Stimulated activated CD4-positive, alpha-beta T cell treated with anti-CD3 and anti-CD28 coated beads, Interleukin-1b, Interleukin-23, amount 100 ng/mL, for 48 hours (primary cell): ENCODE data around the gene HNRNPUL1.
"Not testable (repeated sequence)": the region's sequence is repeated elsewhere in the genome, so short reads cannot be mapped to it uniquely, and the experiment has no call there.

ENCODE experiments used
- DNase-seq: peaks from one replicate; pipeline ENCODE4 v3.0.0-alpha.2; 2020

Gene HNRNPUL1

DNA sequence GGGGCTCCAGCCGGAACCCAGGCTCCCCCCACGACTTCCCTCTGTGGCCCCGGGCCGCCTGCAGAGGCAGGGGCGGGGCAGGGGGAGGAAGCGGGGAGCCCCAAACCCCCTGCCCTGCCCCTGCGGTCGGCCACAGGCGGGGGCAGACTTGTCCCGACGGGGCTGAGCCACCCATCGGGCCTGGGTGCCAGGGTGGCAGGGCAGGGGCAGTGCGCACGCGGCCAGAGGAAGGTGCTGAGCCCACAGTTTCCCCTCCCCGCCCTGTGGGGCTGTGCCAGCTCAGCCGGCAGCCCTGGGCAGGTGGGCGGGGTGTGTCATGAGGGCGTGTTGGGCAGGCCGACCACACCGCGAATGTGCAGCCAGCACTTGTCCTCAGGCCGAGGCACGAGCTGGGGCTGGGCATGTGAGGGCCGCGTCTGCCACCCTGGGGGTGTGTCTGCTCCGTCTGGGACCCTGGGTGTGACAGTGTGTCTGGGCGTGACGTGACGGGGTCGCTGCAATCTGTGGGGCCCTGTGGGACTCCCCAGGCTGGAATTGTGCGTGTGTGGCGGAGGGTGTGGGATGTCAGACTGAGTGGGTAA, 63.5 kb downstream of the HNRNPUL1 start:
- peak; percentile 88 for DNase-seq

DNA sequence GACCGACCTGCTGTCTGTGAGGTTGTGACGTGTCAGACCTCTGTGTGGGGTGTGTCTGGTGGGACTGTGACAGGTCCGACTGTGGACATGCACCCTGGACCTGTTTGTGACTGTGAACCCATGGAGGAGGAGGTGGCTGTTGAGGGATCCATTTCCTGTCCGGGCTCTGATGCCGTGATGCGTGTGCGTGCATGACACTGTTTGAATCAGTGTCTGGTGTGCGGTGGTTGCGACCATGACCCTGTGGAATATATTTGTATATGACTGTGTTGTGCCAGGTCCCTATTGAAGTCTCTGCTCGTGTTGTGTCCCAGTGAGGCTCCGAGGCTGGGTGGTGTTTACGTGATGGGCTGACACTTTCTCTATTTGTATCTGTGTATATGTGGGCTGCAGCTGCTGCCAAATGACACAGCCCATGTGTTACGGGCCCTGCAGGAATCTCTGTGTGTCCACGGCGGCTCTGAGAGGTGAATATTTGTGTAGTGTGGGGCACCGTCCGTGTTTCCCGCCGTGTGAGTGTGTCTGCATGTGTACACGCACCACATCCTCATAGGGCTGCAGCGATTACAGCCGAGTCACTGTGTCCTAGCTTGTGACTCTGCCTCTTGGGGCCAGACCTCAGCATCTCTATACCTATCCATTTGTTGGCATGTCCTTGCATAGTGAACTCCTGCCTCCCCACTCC, 64.1 kb downstream of the HNRNPUL1 start:
- peak; percentile 76 for DNase-seq

DNA sequence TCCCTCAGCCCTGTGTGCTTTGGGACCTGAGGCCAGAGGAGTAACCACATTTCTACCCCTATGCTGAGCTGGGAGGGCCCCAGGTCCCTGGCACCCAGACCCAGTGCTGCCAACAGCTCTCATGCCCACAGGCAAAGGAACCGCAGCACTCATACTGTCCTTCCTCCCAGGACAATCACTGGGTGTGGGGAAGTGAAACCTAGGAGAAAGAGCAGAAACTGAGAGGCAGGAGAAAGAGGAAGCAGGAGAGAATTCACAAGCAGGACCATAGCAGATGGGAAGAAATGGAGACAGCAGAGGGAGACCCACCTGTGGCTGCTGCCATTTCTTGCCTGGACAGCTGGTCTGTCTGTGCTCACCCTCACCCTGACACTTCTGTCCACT, 64.7 kb downstream of the HNRNPUL1 start:
- no peak for DNase-seq

DNA sequence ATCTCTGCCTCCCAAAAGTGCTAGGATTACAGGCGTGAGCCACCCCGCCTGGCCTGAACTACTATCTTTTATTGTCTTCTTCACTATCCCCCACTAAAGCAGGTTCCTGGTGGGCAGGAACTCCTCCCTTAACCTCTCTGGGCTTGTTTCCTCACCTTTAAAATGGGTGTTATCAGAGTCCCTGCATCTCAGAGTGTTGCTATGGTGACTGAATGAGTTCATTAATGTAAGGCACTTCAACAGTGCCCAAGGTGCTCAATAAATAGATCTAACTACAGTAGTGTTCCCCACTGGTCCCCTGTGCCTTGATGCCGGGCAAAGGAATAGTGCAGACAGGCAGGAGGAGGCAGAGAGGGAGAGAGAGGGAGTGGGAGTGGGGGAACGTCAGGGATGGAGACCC, 66.3 kb downstream of the HNRNPUL1 start:
- DNase-seq, result no peak

DNA sequence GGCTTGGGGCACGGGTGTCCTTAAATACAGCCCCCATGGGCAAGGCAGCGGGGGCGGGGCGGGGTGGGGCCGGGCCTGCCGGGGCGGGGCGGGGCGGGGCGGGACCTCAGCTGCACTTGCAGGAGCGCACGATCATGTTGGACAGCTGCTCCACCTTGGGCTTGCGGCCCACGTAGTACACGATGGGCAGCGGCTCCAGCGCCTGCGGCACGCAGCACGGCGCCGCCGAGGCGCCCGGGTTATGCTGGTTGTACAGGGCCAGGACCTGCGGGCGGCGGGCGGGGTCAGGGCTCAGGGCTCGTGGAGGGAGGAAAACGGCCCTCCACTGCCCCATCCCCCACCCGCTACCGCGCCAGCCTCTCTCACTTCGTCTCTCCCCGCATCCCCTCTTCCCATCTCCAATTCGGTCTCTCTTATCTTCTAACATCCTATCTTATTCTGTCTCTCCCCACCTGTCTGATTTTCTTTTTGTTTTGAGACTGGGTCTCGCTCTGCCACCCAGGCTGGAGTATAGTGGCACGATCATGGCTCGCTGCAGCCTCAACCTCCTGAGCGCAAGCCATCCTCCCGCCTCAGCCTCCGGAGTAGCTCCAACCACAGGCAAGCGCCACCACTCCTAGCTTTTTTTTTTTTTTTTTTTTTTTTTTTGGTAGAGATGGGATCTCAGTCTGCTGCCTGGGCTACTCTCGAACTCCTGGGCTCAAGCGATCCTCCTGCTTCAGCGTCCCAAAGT, 66.9 kb downstream of the HNRNPUL1 start:
- no peak for DNase-seq

DNA sequence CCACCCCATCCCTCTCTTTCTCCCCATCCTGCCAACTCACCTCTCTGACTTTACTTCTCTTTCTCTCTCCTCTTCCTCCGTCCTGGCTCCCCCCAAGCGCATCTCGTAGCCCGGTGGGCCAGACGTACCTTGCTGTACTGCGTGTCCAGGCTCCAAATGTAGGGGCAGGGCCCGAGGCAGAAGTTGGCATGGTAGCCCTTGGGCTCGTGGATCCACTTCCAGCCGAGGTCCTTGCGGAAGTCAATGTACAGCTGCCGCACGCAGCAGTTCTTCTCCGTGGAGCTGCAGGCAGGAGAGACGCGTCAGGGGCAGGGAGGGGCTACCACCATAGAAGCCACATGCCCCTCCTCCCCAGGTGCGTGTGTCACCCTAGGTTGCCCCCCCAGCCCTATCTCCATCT, 67.8 kb downstream of the HNRNPUL1 start:
- no peak for DNase-seq

DNA sequence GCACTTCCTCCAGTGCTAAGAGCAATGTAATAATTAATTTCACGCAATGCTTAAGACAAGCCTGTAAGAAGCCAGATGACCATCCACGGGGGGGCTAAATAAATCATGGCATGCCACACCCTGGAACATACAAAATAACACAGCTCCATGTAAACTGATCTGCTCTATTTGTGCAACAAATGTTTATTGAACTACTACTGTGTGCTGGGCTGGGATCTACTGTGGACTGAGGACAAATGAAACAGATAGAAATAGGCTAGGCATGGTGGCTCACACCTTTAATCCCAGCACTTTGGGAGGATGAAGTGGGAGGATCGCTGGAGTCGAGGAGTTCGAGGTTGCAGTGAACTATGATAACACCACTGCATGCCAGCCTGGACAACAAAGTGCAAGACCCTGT, 68.3 kb downstream of the HNRNPUL1 start:
- no peak for DNase-seq

DNA sequence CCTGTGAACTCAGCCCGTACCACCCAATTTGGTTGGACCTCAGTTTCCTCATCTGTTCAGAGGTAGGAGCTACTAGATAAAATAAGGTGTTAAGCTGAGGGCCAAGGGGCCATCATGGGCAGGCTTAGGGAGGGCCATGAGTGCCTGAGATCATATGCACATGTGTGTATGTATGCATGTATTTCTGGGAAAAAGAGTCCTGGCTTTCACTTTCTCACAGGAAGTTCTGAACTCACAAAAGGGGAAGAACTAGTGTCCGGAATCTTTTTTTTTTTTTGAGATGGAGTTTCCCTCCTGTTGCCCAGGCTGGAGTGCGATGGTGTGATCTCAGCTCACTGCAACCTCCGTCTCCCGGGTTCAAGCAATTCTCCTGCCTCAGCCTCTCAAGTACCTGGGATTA, 70.6 kb downstream of the HNRNPUL1 start:
- no peak for DNase-seq

DNA sequence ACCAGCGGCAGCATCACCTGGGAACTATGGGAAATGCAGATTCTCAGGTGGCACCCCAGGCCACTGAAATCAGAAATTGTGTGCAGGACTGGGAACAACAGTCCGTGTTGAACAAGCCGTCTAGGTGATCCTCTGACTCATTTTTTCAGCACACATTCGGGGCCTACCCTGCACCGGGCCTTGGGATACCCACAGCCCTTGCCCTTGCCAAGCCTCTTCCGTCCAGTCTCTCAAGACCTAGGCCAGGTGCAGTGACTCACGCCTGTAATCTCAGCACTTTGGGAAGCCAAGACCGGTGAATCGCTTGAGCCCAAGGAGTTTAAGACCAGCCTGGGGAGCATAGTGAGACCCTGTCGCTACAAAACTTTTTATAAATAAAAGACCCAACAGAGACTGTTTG, 71.3 kb downstream of the HNRNPUL1 start:
- DNase-seq, result no peak

DNA sequence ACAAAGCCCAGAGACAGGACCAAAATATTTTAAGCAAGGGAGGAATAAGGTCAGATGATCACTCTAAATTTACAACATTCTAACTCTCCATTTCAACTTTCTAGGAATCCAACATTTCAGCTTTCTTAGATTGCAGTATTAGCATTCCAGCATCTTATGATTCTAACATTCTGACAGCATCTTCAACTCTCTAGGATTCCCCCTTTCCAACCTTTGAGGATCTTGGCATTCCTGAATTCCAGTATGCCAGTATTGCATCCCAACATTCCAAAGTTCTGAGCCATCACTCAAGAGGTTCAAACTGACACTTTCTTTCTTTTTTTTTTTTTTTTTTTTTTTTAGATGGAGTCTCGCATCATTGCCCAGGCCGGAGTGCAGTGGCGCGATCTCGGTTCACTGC, 75.8 kb downstream of the HNRNPUL1 start:
- DNase-seq, result no peak

DNA sequence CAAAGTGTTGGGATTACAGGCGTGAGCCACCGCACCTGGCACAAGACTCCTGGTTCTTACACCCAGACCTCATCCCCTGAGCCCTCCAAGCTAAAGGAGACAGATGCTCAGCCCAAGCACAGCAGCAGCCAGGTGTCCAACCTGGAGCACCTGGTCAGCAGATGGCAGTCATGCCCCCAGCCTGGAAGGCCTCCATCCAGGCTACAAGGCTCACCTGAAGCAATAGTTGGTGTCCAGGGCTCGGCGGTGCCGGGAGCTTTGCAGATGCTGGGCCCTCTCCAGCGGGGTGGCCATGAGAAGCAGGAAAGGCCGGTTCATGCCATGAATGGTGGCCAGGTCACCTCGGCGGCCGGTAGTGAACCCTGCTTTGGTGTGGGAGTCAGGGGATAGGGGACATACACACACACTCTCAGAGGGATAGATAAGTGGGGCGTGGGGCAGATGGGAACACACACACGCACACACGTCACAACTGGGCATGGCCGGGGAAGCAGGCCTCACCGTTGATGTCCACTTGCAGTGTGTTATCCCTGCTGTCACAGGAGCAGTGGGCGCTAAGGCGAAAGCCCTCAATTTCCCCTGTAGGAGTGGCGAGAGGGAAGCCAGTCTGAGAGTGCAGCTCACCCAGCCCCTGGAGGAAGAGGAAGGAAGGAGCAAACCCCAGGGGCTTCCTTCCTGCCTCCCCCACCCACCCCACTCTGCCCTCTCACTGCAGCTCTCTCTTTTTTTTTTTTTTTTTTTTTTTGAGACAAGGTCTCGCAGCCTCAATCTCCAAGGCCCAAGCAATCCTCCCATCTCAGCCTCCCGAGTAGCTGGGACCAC, 77.7 kb downstream of the HNRNPUL1 start:
- no peak for DNase-seq

DNA sequence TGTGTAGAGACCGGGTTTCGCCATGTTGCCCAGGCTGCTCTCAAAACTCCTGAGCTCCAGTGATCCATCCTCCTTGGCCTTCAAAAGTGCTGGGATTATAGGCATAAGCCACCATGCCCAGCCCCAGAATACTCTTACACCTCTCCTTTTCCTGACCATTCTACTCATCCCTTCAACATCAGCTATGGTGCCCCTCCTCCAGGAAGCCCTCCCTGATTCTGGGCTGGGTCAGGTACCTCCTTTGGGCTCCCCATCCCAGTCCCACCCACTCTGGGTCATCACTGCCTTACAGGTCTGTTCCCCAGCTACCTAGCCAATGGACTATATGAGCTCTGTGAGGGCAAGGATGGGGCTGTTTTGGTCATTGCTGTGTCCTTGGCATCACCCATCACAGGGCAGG, 80.0 kb downstream of the HNRNPUL1 start:
- no peak for DNase-seq

DNA sequence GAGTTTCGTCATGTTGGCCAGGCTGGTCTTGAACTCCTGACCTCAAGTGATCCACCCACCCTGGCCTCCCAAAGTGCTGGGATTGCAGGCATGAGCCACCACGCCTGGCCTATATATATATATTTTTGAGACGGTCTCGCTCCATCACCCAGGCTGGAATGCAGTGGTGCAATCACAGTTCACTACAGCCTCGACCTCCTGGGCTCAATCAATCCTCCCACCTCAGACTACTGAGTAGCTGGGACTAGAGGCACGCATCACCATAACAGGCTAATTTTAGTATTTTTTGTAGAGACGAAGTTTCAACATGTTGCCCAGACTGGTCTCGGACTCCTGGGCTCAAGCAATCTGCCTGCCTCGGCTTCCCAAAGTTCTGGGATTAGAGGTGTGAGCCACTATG, 82.7 kb downstream of the HNRNPUL1 start:
- DNase-seq, result not testable (repeated sequence)

DNA sequence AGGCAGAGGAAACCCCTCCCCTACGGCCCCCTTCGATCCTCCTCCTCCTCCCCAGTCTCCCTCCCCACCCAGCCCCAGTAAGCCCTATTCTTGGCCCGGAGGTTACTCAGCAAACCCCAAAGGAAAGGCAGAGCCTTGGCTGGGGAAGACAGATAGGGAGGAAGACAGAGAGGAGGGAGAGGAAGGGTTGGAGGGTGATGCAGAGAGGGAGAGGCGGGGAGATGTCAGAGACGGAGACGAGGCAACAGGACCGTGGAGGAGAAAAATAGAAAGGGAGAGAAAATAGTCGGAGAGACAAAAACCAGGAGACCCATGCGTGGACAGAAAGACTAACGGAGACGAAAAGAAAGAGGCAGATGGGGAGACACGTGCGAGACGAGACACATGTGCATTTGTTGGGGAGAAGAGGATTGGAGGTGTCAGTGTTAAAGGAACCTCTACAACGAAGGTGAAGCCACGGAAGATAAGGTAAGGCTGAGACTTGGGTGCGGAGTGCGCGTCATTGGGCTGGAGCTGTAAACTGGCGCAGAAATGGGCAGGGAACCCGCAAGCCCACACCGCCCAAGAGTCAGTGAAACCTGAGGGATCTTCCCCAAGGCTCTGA, 86.7 kb downstream of the HNRNPUL1 start:
- no peak for DNase-seq

DNA sequence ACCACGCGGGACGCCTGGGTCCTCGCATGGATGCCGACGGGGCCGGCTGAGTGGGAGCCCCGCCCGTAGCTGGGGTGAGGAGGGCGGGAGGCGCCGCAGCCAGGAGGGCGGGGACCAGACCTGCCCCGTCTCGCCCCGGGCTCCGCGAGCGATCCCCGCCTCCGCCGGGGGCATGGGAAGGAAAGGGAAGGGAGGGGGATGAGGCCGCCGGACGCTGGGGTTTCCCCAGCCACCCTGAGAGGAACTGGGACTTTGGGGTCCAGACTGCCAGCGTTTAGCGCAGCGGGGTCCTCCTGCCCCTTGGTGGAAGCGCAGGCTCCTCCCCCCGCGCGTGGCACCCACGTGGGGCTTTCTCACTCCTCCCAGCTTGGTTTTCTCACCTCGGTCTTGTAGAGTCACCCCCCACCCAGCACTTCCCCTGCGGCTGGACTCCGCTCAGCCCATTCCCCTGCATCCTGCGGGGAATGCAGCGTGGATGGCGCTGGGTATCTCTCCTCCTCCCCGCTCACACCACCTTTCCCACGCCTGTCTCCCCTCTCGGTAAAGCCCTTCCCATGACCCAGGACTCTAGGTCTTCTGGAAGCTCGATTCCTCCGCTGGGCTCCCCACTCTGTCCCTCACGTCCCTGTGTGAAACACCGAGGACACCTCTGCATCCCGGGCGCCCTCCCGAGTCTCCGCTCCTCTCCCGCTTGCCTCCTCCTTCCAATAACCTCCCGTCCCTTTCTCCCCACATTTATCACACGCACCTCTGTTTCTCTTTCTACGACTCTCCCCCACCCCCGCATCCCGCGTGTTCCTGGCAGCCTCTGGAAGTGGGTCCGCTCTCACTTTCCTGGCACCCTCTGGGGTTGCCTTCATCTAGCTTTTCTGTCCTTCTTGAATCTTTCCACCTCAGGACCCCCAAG, 87.4 kb downstream of the HNRNPUL1 start:
- peak; percentile 80 for DNase-seq

DNA sequence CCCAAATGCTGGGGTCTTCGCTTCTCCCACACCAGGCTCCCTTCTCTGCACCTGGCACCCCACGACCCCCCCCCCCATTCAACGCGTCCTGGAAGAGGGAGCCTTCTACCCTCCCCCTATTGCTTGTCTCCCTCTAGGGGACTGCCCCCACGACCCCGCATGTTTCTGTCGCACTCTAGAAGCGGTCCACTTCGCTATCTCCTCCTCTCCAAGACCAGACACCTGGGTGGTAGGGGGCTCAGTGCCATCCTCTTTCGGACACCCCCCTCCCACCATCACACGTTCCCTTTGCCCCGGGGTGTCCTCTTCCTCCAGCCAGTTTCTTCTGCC, 88.1 kb downstream of the HNRNPUL1 start:
- no peak for DNase-seq

DNA sequence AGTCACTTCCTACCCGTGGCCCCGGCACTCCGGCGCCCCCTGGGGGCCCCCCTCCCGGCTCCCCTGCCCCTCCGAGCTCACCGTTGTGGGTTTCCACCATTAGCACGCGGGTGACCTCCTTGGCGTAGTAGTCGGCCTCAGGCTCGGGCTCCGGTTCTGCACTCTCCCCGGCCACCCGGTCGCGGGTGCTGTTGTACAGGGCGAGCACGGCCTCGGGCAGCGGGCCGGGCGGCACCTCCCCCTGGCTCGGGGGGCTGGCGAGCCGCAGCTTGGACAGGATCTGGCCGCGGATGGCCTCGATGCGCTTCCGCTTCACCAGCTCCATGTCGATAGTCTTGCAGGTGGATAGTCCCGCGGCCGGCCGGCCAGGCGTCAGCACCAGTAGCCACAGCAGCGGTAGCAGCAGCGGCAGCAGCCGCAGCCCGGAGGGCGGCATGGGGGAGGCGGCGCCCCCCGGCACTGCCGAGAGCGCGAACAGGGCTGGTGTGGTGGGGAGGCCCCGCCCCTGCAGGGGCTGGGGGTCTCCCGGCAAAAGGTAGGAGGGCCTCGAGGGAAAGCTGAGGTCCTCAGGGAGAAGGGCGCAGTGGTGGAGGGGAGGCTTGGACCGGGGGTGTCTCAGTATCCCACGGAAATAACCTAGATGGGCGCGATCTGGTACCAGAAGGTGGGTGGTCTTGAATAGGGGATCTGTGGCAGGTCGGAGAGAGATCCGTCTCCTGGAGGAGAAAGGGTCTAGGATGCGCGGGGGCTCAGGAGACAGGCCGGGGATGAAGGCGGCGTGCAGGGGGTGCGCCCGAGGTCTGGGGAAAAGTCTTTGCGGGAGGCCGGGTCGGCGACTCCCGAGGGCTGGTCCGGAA, 88.7 kb downstream of the HNRNPUL1 start:
- peak; percentile 76 for DNase-seq

DNA sequence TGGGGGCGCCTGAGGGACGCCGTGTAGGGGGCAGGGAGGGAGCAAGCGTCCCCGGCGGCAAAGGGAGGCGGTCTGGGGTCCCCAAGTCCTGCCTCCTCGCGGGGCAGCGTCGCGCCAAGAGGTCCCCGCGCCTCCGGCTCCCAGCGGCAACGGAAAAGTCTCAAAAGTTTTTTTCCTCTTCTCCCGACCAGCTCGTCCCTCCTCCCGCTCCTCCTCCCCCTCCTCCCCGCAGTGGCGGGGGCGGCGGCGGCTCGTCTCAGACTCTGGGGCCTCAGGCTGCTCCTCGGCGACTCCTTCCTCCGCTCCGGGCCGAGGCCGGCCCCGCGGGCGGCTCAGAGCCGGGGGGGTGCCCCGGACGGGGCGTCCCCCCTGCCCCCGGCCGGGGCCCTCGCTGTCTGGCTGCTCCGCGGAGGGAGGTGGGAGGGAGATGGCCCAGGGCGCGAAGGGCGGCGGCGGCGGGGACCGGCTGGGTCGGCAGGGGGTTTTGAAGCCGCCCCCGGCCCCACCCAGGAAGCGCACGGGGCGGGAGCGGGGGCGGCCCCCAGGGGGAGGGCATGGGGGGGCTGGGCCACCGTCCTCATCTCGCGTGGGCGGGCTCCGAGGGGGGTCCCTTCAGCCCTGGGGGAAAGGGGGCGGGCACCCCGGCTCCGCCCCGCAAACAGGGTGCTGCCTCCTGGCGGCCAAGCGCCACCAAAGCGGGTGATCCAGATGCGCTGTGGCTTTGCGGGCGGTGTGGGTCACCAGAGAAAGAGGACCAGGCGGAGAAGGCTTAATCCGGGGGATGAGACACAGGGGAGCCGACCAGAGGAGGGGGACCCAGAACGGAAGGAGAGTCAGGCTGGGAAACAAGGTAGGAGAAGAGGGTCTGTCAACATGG, 89.5 kb downstream of the HNRNPUL1 start, which contains the start of gene TGFB1:
TGFB1 (minus strand) TSS at position 457 of the 877 bp plus-strand sequence. CDS start 878 bp downstream, outside the sequence.
- DNase-seq, result peak; percentile 88

DNA sequence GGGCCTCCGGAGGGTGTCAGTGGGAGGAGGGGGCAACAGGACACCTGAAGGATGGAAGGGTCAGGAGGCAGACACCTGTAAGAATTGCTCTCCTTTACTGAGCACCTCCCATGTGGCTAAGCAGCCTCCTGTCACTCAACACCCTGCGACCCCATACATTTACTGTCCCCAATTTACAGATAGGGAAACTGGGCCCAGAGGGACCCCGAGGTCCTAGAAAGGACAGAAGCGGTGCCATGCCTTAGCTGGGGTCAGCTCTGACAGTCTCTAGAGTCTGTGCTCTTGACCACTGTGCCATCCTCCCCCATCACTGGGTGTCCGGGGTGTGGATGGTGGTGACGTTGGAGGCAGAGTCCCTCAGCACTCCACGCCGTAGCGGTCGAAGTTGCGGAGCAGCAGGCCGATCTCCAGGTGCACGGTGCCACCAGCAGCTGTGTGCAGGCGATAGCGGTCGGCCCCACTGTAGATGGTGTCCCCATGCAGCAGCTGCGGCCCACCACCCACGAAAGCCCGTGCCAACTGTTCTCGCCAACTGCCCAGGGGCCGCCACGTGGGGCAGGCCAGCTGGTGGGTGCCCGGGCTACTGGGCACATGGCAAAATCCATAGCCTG, 90.3 kb downstream of the HNRNPUL1 start:
- DNase-seq, result no peak
